Heart left ventricle (tissue), 13 donors: ENCODE results near the gene ANKRD17.

ENCODE experiments used
- POLR2A ChIP-seq, 2 donors: fragments of 450-650 bp; IDR thresholded peaks; one replicate each; pipeline ENCODE4 v1.6.1; 2017; ENCODE audit warnings: antibody characterized with exemption in 2 of 2, mild to moderate bottlenecking in 2 of 2, moderate library complexity in 2 of 2
- TF ChIP-seq, protein P1 (sequence below), 12 donors: fragments of 200-600 bp; sonication (generic) in 4 of 12; IDR thresholded peaks; one replicate each; pipeline versions ENCODE4 v1.5.0 to v1.8.0; 2018 to 2022; ENCODE audit warnings: antibody characterized with exemption in 12 of 12, mild to moderate bottlenecking in 5 of 12
- donor health status: ischemic (EF 13 %, LVEDD 7.1; RV severe dilation, severe dysfunction).
- donor health status: DM: no; HTN: yes; CAD: no.
- donor health status: DM: no; HTN: no; CAD: no.
- donor health status: ischemic (EF 25% LVEDD 6.9; RV normal size, moderate dysfunction).
- donor health status: ischemic (EF 25% LVEDD 5.7; RV mildly dilated, moderate dysfunction).
- donor health status: ischemic (EF 35%, LVEDD 5.7; RV mildly dilated, moderate dysfunction).
- donor health status: nonischemic (EF 11% LVEDD 7.7; RV severe dilation, severe dysfunction).
- donor health status: DM: yes; HTN: yes; CAD: no.
- donor health status: PGD.
- donor health status: ischemic (EF 29% LVEDD 5.4; RV normal size, mild dysfunction).
- donor health status: nonischemic (EF 23%, LVEDD 6.1; RV moderate dilation, normal function).

DNA sequence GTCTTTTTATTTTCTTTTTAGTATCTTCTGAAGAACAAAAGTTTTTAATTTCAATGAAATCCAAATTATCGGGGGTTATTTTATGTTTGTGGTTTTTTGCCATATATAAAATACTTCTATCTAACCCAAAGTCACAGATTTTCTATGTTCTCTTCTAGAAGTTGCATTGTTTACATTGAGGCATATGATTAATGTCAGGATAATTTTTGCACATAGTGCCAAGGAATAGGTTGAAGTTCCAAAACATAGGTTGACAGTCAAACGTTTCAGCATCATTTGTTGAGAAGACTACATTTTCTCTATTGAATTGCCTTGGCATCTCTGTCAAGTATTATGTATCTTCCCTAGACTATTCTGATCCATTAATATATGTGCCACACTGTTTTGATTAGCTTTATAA is 64.5 kb downstream of the ANKRD17 start:
- TF ChIP-seq POLR2A (IDR thresholded peaks at IDR 0.05) = no peak
- TF ChIP-seq, protein P1, sequence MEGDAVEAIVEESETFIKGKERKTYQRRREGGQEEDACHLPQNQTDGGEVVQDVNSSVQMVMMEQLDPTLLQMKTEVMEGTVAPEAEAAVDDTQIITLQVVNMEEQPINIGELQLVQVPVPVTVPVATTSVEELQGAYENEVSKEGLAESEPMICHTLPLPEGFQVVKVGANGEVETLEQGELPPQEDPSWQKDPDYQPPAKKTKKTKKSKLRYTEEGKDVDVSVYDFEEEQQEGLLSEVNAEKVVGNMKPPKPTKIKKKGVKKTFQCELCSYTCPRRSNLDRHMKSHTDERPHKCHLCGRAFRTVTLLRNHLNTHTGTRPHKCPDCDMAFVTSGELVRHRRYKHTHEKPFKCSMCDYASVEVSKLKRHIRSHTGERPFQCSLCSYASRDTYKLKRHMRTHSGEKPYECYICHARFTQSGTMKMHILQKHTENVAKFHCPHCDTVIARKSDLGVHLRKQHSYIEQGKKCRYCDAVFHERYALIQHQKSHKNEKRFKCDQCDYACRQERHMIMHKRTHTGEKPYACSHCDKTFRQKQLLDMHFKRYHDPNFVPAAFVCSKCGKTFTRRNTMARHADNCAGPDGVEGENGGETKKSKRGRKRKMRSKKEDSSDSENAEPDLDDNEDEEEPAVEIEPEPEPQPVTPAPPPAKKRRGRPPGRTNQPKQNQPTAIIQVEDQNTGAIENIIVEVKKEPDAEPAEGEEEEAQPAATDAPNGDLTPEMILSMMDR (IDR thresholded peaks at IDR 0.05) = no peak
